HL-60 (cell line): ENCODE data around the gene B4GALT1.

Source experiments
- CTCF ChIP-seq: IDR thresholded peaks from one replicate; pipeline ENCODE4 v1.5.1; 2011; ENCODE audit warnings: low read length, control low read depth, inconsistent platforms; ENCODE audit not compliant: insufficient read depth
- GABPA ChIP-seq: IDR thresholded peaks from 2 replicates; pipeline ENCODE4 v1.6.1; 2012; ENCODE audit warnings: low read depth
- SPI1 ChIP-seq: IDR thresholded peaks from 2 replicates; pipeline ENCODE4 v1.6.1; 2012; ENCODE audit warnings: low read depth, mild to moderate bottlenecking, borderline replicate concordance

- no peak for TF ChIP-seq CTCF
- TF ChIP-seq SPI1 = no peak
- no peak for TF ChIP-seq GABPA
Observed at GRCh38 chr9:33099754-33100153, 67.4 kb downstream of the B4GALT1 start.
